A375 (cell line): ENCODE data around the gene PADI3. TPM values are rescaled to one million over a fixed set of nuclear protein-coding genes. Genes with fewer than 3 reads are reported as not detected.

Experiments used
- small RNA-seq: library from RNA; depleted of rRNA; stranded (forward); fragments of <200 nt; gene quantifications from one replicate; pipeline ENCODE3, GENCODE V24; 2014
- total RNA-seq: library from RNA; depleted of rRNA; stranded (reverse); fragments of >200 nt; shearing (Covaris generic); gene quantifications from 2 replicates; pipeline ENCODE4 v1.2.3, GENCODE V29; 2014; rRNA removed

PADI3 gene, protein sequence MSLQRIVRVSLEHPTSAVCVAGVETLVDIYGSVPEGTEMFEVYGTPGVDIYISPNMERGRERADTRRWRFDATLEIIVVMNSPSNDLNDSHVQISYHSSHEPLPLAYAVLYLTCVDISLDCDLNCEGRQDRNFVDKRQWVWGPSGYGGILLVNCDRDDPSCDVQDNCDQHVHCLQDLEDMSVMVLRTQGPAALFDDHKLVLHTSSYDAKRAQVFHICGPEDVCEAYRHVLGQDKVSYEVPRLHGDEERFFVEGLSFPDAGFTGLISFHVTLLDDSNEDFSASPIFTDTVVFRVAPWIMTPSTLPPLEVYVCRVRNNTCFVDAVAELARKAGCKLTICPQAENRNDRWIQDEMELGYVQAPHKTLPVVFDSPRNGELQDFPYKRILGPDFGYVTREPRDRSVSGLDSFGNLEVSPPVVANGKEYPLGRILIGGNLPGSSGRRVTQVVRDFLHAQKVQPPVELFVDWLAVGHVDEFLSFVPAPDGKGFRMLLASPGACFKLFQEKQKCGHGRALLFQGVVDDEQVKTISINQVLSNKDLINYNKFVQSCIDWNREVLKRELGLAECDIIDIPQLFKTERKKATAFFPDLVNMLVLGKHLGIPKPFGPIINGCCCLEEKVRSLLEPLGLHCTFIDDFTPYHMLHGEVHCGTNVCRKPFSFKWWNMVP
- total RNA-seq, result 1.3 and 2.1 TPM in 2 replicates

DNA sequence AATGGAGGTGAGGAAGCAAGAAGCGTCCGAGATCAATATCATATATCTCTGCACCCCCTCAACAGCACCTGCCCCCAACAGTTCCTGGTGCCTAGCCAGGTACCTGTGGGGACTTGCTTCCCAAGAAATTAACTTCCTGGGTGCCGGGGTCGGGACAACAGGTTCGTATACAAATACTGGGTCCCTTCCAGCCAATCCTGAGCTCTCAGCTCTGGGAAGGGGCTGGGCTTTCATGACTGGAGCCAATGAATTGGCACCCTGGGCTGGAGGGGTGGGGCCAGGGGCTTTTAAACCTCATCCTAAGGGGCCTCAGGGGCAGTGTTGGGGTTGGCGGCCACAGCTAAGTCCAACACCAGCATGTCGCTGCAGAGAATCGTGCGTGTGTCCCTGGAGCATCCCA is at the start of gene PADI3:
Gene PADI3, plus strand, starts transcription at position 318 of the 400 bp plus-strand sequence. Its CDS starts 40 bp downstream, at position 358.

DNA sequence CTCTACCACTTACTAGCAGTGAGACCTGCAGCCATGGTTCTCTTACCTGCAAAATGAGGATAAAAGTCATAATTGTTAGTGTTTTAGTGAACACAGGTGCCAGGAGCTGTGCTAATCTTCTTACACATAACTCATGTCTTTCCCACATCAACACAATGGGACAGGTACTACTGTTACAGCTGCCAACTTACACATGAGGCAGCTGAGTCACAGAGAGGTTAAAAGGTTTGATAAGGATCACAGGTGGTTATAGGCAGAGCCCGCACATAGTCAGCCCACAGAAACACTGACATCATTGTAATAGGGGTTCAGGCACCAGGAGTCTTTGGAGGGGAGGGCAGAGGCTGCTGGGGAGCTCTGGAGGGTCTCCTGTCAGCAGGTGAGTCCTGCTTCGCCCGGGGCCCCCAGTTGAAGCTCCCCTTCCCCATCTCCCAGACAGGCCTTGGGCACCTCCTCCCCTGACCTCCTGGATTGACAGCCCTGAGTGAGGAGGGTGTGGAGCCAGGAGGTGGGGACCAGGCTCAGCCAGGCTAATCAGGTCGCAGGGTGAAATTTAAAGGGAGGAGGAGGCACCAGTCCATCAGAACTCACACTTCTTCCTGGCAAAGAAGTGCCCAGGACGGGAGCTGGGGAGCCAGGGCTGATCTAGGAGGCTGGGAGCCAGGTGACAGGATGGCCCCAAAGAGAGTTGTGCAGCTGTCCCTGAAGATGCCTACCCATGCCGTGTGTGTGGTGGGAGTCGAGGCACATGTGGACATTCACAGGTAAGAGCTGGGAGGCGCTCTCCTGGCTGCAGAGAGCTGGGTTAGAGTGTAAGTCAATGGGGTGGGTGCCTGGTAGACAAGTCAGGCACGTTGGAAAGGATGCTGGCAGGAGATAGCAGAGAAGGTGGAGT is 44.1 kb upstream of the PADI3 start, which contains the start of gene PADI1:
Gene PADI1, plus strand, starts transcription at position 583 of the 895 bp plus-strand sequence. Its CDS starts 90 bp downstream, at position 673.

GRCh38 chr1:17307946-17308345 is 59.0 kb downstream of the PADI3 start, which contains the start of gene PADI4:
Gene PADI4, plus strand, starts transcription at chr1:17308197. Its CDS starts 26 bp downstream, at chr1:17308223.

Small RNA genes within 50 kb of the gene (small RNA-seq; reads per million reads assigned to genes)
- gene MIR3972, result not detected

Other genes with a start within 250 kb of the PADI3 start
- 53.8 and 58.1 TPM in 2 replicates for gene ATP13A2, start 237.2 kb upstream of the PADI3 start, total RNA-seq
- gene SDHB, start 195.1 kb upstream of the PADI3 start, total RNA-seq, result 187 and 217 TPM in 2 replicates
- 0.04 and 0.50 TPM in 2 replicates for gene PADI2, start 129.6 kb upstream of the PADI3 start, total RNA-seq
- gene PADI1, start 44.0 kb upstream of the PADI3 start, total RNA-seq, result 0.23 TPM in 1 of 2 replicates, not detected in the other
- not detected in 2 replicates for gene PADI4, start 59.1 kb downstream of the PADI3 start, total RNA-seq
- not detected in 2 replicates for gene PADI6, start 123.1 kb downstream of the PADI3 start, total RNA-seq
- gene RCC2, start 190.6 kb downstream of the PADI3 start, total RNA-seq, result 97.7 and 98.5 TPM in 2 replicates